ENCODE measurements around the gene SLC25A27.

- TF ChIP-seq POLR2AphosphoS5 (IDR thresholded peaks at IDR 0.05; ENCODE audit: low read depth, low read length), result no peak
- TF ChIP-seq REST (IDR thresholded peaks at IDR 0.05; ENCODE audit: insufficient read depth in 1 of 2, low read depth in 2 of 2, low read length in 2 of 2), result no peak
Observed at GRCh38 chr6:46715141-46715540, 62.4 kb downstream of the SLC25A27 start.

Measured in PFSK-1 (cell line).